Measurements from ENCODE around the gene TAF12. TPM values are rescaled to one million over a fixed set of nuclear protein-coding genes. Genes with fewer than 3 reads are reported as not detected.

Gene TAF12
- total RNA-seq, 1 donor from 2014 or later: 25.9 TPM

GRCh38 chr1:28578696-28579218 is 64.1 kb downstream of the TAF12 start:
- Histone ChIP-seq H3K4me2 (ENCODE audit: low read length) (peak overlapping the region; percentile 93), H3K27me3 (ENCODE audit: insufficient read depth, low read length) (no peaks in the 10 kb centered on the region), H3K9me3 (ENCODE audit: insufficient read depth, low read depth, low read length) (no peaks in the 10 kb centered on the region), H2AFZ (ENCODE audit: low read depth, low read length) (no peak overlapping the region), H3K4me3 (ENCODE audit: insufficient read depth, low read depth, low read length) (no peak overlapping the region), H4K20me1 (ENCODE audit: insufficient read depth, low read length) (peaks cover 48% of the 10 kb centered on the region), H3K4me1 (ENCODE audit: insufficient read depth, low read length) (peaks cover 15% of the 10 kb centered on the region), H3K27ac (ENCODE audit: low read depth, low read length) (no peak overlapping the region), H3K9ac (ENCODE audit: low read length) (peak overlapping the region; percentile 90), H3K36me3 (ENCODE audit: insufficient read depth, low read length) (peaks cover 38% of the 10 kb centered on the region), H3K79me2 (ENCODE audit: insufficient read depth, low read length) (peaks cover 32% of the 10 kb centered on the region)
- no peaks in the 10 kb centered on the region for H3K27me3 Mint-ChIP-seq (ENCODE audit: low read depth, unreplicated experiment)
- no peak for FAIRE-seq
- DNase-seq (ENCODE audit: low read depth): no peak
- H3K4me3 Mint-ChIP-seq (ENCODE audit: unreplicated experiment): peak overlapping the region; percentile 45
- H3K36me3 Mint-ChIP-seq (ENCODE audit: low read depth, unreplicated experiment): peaks cover 18% of the 10 kb centered on the region
- H3K9me3 Mint-ChIP-seq (ENCODE audit: unreplicated experiment): no peaks in the 10 kb centered on the region
- peaks cover 18% of the 10 kb centered on the region for H3K4me1 Mint-ChIP-seq (ENCODE audit: low read depth, unreplicated experiment)
- peak overlapping the region; percentile 53 for H3K27ac Mint-ChIP-seq (ENCODE audit: unreplicated experiment)
- TF ChIP-seq EZH2 (IDR thresholded peaks at IDR 0.05; ENCODE audit: insufficient read depth, low read length) (no peak), CTCF (IDR thresholded peaks at IDR 0.05; ENCODE audit: insufficient read depth, low read depth, low read length) (no peak)

GRCh38 chr1:28577738-28578536 is 64.9 kb downstream of the TAF12 start:
- H3K27ac ChIP-seq (ENCODE audit: low read depth, low read length): no peak overlapping the region
- H3K4me1 Mint-ChIP-seq (ENCODE audit: low read depth, unreplicated experiment): peaks cover 18% of the 10 kb centered on the region
- no peak overlapping the region for H2AFZ ChIP-seq (ENCODE audit: low read depth, low read length)
- TF ChIP-seq EZH2 (IDR thresholded peaks at IDR 0.05; ENCODE audit: insufficient read depth, low read length) (no peak), CTCF (IDR thresholded peaks at IDR 0.05; ENCODE audit: insufficient read depth, low read depth, low read length) (no peak)
- H3K4me1 ChIP-seq (ENCODE audit: insufficient read depth, low read length): peaks cover 13% of the 10 kb centered on the region
- H4K20me1 ChIP-seq (ENCODE audit: insufficient read depth, low read length): peaks cover 48% of the 10 kb centered on the region
- no peaks in the 10 kb centered on the region for H3K27me3 ChIP-seq (ENCODE audit: insufficient read depth, low read length)
- H3K27ac Mint-ChIP-seq (ENCODE audit: unreplicated experiment): no peak overlapping the region
- H3K79me2 ChIP-seq (ENCODE audit: insufficient read depth, low read length): peaks cover 32% of the 10 kb centered on the region
- no peak overlapping the region for H3K9ac ChIP-seq (ENCODE audit: low read length)
- FAIRE-seq: no peak
- H3K4me3 ChIP-seq (ENCODE audit: insufficient read depth, low read depth, low read length): no peak overlapping the region
- no peaks in the 10 kb centered on the region for H3K9me3 Mint-ChIP-seq (ENCODE audit: unreplicated experiment)
- DNase-seq (ENCODE audit: low read depth): no peak
- peaks cover 38% of the 10 kb centered on the region for H3K36me3 ChIP-seq (ENCODE audit: insufficient read depth, low read length)
- H3K9me3 ChIP-seq (ENCODE audit: insufficient read depth, low read depth, low read length): no peaks in the 10 kb centered on the region
- H3K27me3 Mint-ChIP-seq (ENCODE audit: low read depth, unreplicated experiment): no peaks in the 10 kb centered on the region
- peak overlapping the region; percentile 11 for H3K4me3 Mint-ChIP-seq (ENCODE audit: unreplicated experiment)
- H3K4me2 ChIP-seq (ENCODE audit: low read length): no peak overlapping the region
- peaks cover 18% of the 10 kb centered on the region for H3K36me3 Mint-ChIP-seq (ENCODE audit: low read depth, unreplicated experiment)
